Adrenal gland (tissue), 12 donors: ENCODE results near the gene ABCC4. TPM values are rescaled to one million over a fixed set of nuclear protein-coding genes. Genes with fewer than 3 reads are reported as not detected.

ENCODE experiments used
- DNase-seq, 7 donors: peaks; one replicate each; pipeline ENCODE4 v3.0.0-alpha.2; 2019 to 2020
- H3K27ac ChIP-seq, 5 donors: fragments of 200-600 bp; sonication (generic) in 4 of 5; 1 replicate in 3 of 5; 2 replicates in 2 of 5; pipeline versions ENCODE4 v1.5.1 to v1.8.0; 2016 to 2020; ENCODE audit warnings: mild to moderate bottlenecking in 1 of 5
- H3K27me3 ChIP-seq: fragments of 200-600 bp; 2 replicates; pipeline ENCODE4 v1.8.0; 2021
- H3K36me3 ChIP-seq, 2 donors: fragments of 200-600 bp; replicated peaks in 1 of 2; 1 replicate in 1 of 2; 2 replicates in 1 of 2; pipeline versions ENCODE4 v1.5.1 to v1.8.0; 2018 to 2022
- H3K4me1 ChIP-seq, 2 donors: fragments of 200-600 bp; replicated peaks in 1 of 2; 1 replicate in 1 of 2; 2 replicates in 1 of 2; pipeline versions ENCODE4 v1.5.1 to v1.8.0; 2018 to 2021
- H3K4me3 ChIP-seq, 4 donors: fragments of 200-600 bp; sonication (generic) in 3 of 4; one replicate each; pipeline ENCODE4 v1.5.1; 2016 to 2018
- H3K9me3 ChIP-seq, 3 donors: fragments of 200-600 bp; sonication (generic) in 1 of 3; replicated peaks in 1 of 3; 1 replicate in 2 of 3; 2 replicates in 1 of 3; pipeline versions ENCODE4 v1.5.1 to v1.8.0; 2016 to 2021
- CTCF ChIP-seq, 6 experiments: fragments of 450-650 bp in 4 of 6; fragments of 200-600 bp in 2 of 6; sonication (generic) in 1 of 6; IDR thresholded peaks; 1 replicate in 5 of 6; 2 replicates in 1 of 6; pipeline versions ENCODE4 v1.5.1 to v1.8.0; 2016 to 2021; ENCODE audit warnings: antibody characterized with exemption in 6 of 6, mild to moderate bottlenecking in 2 of 6, moderate library complexity in 1 of 6
- POLR2A ChIP-seq, 2 donors: fragments of 450-650 bp; IDR thresholded peaks; one replicate each; pipeline ENCODE4 v1.6.1; 2017; ENCODE audit warnings: antibody characterized with exemption in 2 of 2, mild to moderate bottlenecking in 2 of 2, moderate library complexity in 1 of 2
- WGBS, 4 donors: extraction: QIAGEN DNeasy Blood & Tissue Kit in 2 of 4; methylation state at CpG; one replicate each; pipeline versions ENCODE4 v1.1.5 to v1.1.7; 2013 to 2017; 5-methylcytosine and 5-hydroxymethylcytosine counted together
- intact Hi-C, 2 donors: fragments of 100-400 bp; cut with DNase I; formaldehyde crosslinking; loops; one replicate each; pipeline versions ENCODE4 v1.14.1 to v1.15.0; 2022 to 2023
- polyA plus RNA-seq, 3 donors: library from polyadenylated mRNA; stranded (reverse); fragments of 200-250 nt in 2 of 3; fragments of 350-450 nt in 1 of 3; fragmentation: Illumina TruSeq in 1 of 3; extraction: RNeasy Lipid Tissue Mini Kit (QIAGEN cat#74804) in 1 of 3; gene quantifications; one replicate each; pipeline ENCODE4 v1.2.3, GENCODE V29; 2013 to 2014
- total RNA-seq, 9 donors: library from RNA; depleted of rRNA in 4 of 9; stranded (reverse); fragments of >200 nt in 4 of 9; fragments of 120-200 nt in 1 of 9; fragmentation: NEBNext Ultra II Directional in 1 of 9; extraction: Animal tissue kit (Norgen Biotek cat#: 25700) in 1 of 9; gene quantifications; one replicate each; pipeline versions ENCODE4 v1.1.0 to v1.2.4, GENCODE V29; 2013 to 2023
- donor health status: healthy with polysubstance abuse.
- donor health status: Bipolar disorder and iron deficiency.
- donor health status: DM: yes; HTN: yes; CAD: no.
- donor health status: DM: no; HTN: no; CAD: no.
- donor health status: DM: no; HTN: no; CAD: no.
- donor health status: DM: yes; HTN: yes; CAD: no.

Gene ABCC4
- total and polyA plus RNA-seq, 12 donors, result 0.56 to 6.6 (median 3.4) TPM

- Histone ChIP-seq H3K27me3 (no peaks in the 10 kb centered on the region), H3K4me3 (no peak overlapping the region), H3K36me3 (no peaks in the 10 kb centered on the region), H3K27ac (no peak overlapping the region), H3K4me1 (no peaks in the 10 kb centered on the region), H3K9me3 (no peaks in the 10 kb centered on the region)
- no peak for DNase-seq
- 65 to 75% (median 70%) methylated on average over 3 of the region's 3 CpGs for WGBS, 4 donors
- TF ChIP-seq CTCF (IDR thresholded peaks at IDR 0.05) (no peak), POLR2A (IDR thresholded peaks at IDR 0.05) (no peak)
- intact Hi-C loops, result no loop called here
These were observed 154.8 kb downstream of the ABCC4 start for GRCh38 chr13:95146486-95146885.

GRCh38 chr13:95145587-95145986 lies 155.7 kb downstream of the ABCC4 start:
- 61 to 97% (median 82%) methylated on average over 3 of the region's 3 CpGs for WGBS, 4 donors
- H3K36me3 ChIP-seq, result no peaks in the 10 kb centered on the region
- TF ChIP-seq POLR2A (IDR thresholded peaks at IDR 0.05), result no peak
- no peak for TF ChIP-seq CTCF (IDR thresholded peaks at IDR 0.05)

GRCh38 chr13:95140502-95140901 lies 160.7 kb downstream of the ABCC4 start:
- Histone ChIP-seq H3K4me3 (no peak overlapping the region), H3K27me3 (no peaks in the 10 kb centered on the region), H3K4me1 (no peaks in the 10 kb centered on the region), H3K36me3 (no peaks in the 10 kb centered on the region), H3K27ac (no peak overlapping the region), H3K9me3 (no peaks in the 10 kb centered on the region)
- 85 to 89% (median 86%) methylated on average over 3 of the region's 3 CpGs for whole genome bisulfite sequencing, 4 donors
- no peak for TF ChIP-seq POLR2A (IDR thresholded peaks at IDR 0.05)
- no peak for TF ChIP-seq CTCF (IDR thresholded peaks at IDR 0.05)
- no peak for DNase-seq
- intact Hi-C loops, result no loop called here

More at GRCh38 chr13:95145587-95145986, 155.7 kb downstream of the ABCC4 start:
- H3K27me3 ChIP-seq, result no peaks in the 10 kb centered on the region
- no peaks in the 10 kb centered on the region for H3K9me3 ChIP-seq
- H3K4me3 ChIP-seq, result no peak overlapping the region
- H3K4me1 ChIP-seq, result no peaks in the 10 kb centered on the region
- no peak overlapping the region for H3K27ac ChIP-seq
- intact Hi-C loops, result no loop called here
- no peak for DNase-seq

- Histone ChIP-seq H3K9me3 (no peaks in the 10 kb centered on the region), H3K27ac (no peak overlapping the region), H3K27me3 (no peaks in the 10 kb centered on the region), H3K4me3 (no peak overlapping the region), H3K36me3 (no peaks in the 10 kb centered on the region), H3K4me1 (no peaks in the 10 kb centered on the region)
- no peak for DNase-seq
- TF ChIP-seq CTCF (IDR thresholded peaks at IDR 0.05), result no peak
- TF ChIP-seq POLR2A (IDR thresholded peaks at IDR 0.05), result no peak
- WGBS, 4 donors, result 85 to 88% (median 86%) methylated on average over 11 of the region's 11 CpGs
- intact Hi-C loops, result no loop called here
These were observed 162.2 kb downstream of the ABCC4 start for GRCh38 chr13:95138876-95139585.
